ENCODE measurements around the gene KRTAP5-3.

DNA sequence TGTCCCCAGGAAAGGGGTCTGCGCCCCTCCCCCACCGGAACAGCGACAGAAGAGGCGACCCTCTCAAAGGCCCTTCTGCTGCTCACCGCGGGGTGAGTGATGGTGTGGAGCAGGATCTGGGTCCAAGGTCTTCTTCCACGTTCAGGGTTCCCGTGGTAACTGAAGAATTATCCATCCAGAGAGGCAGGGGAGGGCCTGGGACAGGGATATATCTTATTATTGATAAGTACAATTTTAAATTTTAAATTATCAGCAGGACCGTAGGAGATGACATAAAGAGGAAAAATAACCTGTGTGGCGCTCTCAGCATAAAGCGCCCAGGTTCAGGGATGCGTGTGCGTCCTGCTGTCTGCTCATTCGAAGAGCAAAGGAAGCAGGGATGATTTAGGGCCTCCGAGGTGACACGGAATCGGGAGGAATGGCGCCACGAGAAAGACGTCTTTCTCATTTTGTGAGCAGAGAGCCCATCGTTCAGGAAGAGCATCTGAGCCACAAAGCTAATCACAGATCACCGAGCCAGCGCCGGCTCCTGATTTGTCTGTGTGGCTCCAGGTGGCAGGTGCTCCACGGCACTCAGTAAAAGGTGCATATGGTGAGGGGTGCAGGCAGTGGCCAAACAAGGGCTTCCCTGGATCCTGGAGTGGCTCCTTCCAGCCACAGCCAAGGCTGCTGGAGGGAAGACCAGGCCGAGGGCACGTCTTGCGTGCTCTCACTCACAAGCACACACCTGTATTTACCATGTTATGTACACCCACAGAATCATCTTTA lies 40.6 kb upstream of the KRTAP5-3 start:
- TF ChIP-seq, protein P1, sequence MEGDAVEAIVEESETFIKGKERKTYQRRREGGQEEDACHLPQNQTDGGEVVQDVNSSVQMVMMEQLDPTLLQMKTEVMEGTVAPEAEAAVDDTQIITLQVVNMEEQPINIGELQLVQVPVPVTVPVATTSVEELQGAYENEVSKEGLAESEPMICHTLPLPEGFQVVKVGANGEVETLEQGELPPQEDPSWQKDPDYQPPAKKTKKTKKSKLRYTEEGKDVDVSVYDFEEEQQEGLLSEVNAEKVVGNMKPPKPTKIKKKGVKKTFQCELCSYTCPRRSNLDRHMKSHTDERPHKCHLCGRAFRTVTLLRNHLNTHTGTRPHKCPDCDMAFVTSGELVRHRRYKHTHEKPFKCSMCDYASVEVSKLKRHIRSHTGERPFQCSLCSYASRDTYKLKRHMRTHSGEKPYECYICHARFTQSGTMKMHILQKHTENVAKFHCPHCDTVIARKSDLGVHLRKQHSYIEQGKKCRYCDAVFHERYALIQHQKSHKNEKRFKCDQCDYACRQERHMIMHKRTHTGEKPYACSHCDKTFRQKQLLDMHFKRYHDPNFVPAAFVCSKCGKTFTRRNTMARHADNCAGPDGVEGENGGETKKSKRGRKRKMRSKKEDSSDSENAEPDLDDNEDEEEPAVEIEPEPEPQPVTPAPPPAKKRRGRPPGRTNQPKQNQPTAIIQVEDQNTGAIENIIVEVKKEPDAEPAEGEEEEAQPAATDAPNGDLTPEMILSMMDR (conservative IDR thresholded peaks at IDR 0.05) = no peak
- no peak for TF ChIP-seq ZFX (IDR thresholded peaks at IDR 0.05)
